HG02981 (cell line): ENCODE measurements around the gene NFAT5.
"Not testable (repeated sequence)": the region's sequence is repeated elsewhere in the genome, so short reads cannot be mapped to it uniquely, and the experiment has no call there.

Experiments used
- ATAC-seq: cut with Tn5 transposase; IDR thresholded peaks from one replicate; pipeline ENCODE4 v1.9.1; 2021; ENCODE audit warnings: mild to moderate bottlenecking, moderate library complexity; ENCODE audit not compliant: unreplicated experiment

The NFAT5 gene

DNA sequence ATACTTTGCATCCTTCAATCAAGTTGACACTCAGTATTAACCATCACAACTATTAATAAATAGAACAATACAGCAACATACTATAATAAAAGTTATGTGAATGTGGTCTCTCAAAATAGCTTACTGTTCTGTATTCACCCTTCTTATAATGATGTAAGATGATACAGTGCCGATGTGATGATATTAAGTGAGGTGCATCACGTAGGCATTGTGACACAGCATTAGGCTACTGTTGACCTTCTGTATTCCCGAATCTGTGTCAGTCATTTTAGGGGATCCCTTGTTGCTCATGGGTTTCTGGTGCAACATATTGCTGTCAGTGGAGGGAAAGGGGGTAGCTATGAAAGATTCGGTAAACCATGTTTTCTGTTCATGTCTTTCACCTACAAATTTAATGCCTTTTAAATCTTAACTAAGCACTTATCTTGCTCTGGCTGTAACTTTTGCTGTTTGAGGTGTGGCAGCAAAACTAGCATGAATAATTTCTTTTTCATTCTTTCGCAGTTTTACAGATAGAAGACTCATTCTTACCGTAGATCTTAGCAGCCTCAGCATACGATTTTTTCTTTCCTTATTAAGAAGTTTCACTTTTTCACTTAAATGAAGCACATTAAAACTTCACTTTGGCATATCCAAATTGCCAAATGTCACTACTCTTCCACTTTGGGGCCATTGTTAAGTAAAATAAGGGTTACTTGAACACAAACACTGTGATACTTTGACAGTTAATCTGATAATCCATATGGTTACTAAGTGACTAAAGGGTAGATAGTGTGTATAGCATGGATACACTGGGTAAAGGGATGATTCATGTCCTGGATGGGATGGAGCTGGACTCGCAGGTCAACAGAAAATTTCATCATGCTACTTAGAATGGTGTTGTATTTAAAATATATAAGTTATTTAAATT, 29.6 kb downstream of the NFAT5 start:
- no peak for ATAC-seq

DNA sequence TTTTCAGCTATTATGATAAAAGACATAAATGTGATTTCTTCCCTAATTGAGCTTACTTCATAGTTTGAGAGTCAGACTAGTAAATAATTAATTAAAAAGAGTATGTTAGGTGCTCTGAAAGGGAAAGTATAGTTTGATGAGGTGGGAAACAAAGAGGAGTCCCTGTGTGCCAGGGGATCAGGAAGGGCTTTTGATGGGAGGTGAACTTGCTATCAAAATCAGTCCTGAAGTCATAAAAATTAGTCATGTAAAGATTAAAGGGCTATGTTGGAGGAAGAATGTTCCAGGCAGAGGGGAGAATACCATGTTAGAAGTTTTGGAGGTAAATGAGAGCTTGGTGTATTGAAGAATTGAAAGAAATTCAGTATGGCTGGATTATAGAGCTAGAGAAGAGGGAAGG, 31.0 kb downstream of the NFAT5 start:
- no peak for ATAC-seq

DNA sequence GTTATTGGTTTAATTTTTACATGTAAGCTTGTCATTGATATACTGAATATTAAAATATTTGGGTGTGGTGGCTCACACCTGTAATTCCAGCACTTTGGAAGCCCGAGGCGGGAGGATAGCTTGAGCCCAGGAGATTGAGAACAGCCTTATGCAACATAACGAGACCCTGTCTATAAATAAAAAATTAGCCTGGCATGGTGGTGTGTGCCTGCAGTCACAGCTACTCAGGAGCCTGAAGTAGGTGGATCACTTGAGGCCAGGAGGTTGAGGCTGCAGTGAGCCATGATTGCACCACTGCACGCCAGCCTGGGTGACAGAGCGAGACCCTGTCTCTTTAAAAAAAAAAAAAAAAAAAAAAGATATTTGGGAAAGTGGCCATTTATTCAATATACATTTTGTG, 32.3 kb downstream of the NFAT5 start:
- no peak for ATAC-seq

DNA sequence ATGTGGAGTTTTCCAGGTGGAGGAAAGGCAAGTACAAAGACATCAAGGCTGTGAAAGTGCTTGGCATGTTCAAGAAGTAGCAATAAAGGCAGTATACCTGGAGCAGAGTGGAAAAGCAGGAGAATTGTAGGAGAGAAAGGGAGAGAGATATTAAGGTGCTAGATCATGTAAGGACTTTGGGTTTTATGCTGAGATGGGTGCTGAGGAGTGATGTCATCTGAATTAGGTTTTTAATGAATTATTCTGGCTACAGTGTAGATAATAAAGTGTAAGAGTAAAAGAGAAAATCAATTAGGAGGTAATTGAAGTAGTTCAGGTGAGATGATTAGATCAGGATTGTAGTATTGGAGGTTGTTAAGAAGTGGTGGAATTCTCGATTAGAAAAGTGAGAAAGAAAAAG, 34.0 kb downstream of the NFAT5 start:
- no peak for ATAC-seq

DNA sequence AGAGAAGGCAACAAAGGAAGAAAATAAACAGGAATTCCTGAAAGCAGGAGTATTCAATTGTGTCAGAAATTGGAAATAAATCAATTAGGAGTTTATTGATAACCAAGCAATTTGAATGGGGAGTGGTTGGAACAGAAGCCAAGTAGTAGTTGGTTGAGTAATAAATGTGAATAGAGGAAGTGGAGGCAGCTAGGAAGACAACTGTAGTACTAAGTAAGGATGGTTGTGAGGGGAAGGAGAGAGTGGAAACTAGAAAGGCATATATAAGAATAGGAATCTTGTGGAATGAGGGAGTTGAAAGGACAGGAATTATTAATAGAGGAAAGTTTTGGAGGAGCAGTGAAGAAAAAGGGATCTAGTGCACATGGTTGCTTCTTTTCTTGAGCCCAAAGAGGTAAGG, 34.4 kb downstream of the NFAT5 start:
- no peak for ATAC-seq

DNA sequence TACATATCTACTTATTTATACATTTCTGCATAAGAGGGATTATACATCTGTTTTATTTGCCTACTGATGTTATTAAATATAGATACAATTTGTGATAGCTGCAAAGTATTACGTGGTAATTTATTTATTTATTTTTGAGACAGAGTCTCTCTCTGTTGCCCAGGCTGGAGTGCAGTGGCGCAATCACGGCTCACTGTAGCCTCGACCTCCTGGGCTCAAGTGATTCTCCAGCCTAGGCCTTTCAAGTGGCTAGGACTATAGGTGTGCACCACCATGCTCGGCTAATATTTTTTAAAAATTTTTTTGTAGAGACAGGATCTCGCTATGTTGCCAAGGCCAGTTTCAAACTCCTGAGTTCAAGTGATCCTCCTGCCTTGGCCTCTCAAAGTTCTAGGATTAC, 35.5 kb downstream of the NFAT5 start:
- ATAC-seq, result no peak

DNA sequence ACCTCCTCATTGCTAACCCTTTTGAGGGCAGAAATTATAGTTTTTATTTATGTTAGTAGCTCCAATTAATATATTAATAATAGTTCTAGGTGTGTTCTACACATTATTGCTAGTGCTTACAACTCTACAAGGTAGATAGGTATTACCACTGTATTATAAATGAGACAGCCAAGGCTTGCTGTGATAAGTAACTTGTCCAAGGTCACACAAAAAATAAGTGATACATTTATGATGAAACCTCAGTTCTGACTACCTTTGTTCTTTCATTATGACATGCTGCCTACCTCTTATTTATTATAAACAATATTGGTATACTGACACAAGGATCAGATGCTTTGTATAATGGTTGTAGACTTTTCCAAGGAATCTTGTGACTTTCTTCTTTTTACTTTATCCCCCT, 41.2 kb downstream of the NFAT5 start:
- ATAC-seq, result no peak

DNA sequence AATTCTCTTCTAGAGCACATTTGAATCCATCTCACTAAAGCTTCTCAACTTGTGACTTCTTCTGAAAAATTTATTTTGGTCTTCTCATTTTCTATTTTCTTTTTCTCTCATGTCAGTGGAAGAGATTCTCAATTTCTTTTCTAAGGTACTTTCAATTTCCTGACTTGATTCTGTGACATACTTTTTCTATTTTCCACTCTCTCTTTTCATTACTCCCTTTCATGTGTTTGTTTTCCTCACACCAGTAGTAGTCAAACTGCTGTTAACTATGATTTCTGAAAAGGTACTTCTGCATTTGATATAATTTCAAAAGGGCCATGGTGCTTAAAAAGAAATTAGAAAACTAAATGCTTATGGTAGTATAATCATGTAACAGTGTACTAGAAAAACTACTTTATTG, 41.9 kb downstream of the NFAT5 start:
- no peak for ATAC-seq

DNA sequence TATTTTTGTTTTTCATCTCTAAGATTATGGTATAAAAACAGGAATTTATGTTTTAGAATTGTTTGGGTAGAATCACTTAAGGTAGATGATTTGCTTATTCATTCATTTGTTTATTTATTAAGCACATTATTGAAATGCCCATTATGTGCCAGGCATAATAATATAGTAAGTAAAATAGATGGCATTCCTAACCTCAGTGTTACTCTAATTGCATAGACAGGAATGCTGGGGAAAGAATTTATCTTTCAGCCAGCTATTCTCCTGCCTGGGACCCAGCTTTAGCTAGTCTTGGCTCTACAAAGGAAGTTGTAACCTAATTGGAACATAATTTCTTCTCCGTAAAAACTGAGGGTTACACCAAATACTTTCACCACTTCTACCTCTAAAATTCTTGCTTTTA, 44.6 kb downstream of the NFAT5 start:
- no peak for ATAC-seq

DNA sequence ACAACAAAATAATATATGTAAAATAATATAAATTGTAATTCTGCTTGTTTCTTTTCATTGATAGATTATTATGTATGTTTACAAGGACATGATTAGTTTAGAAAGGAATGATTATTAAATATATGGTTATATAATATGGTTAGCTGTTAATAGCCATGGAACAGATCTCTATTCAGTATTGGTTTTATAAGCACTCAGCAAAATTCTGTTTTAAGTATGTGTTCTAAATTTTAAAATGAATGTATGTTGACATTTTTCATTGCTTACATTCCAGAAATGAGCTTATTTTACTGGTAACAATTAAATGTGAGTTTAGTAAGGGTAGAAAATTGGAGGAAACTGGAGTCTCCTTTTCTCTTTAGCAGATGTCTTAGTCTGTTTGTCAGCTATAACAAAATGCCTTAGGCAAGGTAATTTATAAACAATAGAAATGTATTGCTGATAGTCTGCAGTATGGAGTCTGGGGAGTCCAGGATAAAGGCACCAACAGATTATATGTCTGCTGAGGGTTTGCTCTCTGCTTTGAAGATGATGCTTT, 45.4 kb downstream of the NFAT5 start:
- ATAC-seq, result no peak

DNA sequence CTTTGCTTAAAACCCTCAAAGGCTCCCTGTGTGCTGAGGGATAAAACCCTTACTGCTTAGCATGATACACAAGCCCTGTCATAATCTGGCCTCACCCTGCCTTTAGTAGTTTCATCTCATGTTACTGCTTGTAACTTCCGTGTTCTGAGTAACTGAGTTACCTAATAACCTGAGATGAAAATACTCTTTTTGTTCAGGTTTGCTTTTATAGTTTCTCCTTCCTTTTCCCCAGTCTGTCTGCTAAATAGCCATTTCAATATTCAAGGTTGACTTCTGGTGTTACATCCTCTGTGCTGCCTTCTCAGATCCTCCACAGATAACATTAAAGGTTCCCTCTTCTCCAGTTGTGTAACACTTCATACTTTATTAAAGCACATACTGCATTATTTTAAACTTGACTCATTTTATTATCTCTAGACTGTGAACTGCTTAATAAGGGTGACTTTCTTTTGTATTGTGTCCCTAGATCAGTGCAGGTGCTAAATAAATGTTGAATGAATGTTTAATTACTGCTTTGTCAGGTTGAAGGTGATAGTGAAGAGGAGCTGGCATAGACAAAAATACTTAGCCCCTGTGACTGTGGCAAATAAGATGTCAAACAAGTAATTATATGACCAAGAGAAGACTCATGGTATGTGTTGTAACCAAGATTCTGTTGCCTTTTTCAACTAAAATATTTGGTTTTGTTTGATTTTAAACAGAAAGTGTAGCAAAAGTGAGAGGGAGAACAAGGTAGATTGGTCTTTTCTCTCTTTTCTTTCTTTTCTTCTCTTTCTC, 47.8 kb downstream of the NFAT5 start:
- no peak for ATAC-seq

DNA sequence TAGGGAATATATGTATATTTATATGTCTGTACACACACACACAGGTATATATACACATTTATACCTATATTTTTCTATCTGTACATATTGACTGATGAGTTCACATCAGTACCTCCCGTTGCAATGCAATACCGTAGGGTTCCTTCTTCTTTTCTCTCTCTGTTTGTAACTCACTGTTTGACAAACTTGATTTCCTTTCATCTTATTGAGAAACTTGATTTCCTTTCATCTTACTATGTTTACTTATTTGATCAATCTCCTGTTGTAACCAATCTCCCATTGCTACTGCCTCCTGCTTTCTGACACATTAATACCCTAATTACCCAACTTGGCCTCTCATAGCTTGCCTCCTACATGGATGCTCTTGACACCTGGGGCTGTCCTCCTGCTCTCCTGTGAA, 49.8 kb downstream of the NFAT5 start:
- no peak for ATAC-seq

DNA sequence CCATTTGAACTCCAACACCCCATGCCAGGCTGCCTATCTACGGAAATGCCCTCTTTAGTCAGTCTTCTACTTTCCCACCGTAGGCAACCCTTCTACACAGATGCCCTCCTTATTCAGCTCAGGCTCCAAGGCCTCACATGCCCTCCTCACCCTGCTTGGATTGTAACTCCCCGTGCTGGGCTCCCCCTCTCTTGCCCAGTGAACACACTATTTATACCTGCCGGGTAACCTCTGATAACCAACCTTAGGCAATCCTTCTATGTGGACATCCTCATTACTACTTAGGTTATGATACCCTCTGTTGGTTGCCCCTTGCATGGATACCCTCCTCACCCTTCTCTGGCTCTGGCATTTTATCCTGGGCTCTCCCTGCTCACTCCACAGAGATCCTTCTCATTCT, 50.3 kb downstream of the NFAT5 start:
- ATAC-seq, result no peak

DNA sequence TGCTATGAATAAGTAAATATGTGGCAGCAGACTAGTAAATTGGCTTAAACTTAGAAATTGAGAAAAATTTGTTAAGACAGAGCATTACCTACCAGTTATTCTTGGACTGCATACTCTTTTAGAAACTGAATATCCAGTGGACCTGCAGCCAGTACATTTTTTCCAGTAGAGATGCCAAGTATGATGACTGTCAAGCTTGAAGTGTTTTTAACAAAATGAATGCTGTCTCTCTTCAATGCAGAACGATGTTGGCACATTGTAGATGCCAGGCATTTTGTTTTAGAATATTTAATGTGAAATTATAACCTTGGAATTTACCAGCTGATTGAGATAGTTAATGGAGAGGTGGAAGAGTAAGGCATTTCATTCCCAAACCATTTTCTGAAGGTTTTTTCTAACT, 52.5 kb downstream of the NFAT5 start:
- no peak for ATAC-seq

DNA sequence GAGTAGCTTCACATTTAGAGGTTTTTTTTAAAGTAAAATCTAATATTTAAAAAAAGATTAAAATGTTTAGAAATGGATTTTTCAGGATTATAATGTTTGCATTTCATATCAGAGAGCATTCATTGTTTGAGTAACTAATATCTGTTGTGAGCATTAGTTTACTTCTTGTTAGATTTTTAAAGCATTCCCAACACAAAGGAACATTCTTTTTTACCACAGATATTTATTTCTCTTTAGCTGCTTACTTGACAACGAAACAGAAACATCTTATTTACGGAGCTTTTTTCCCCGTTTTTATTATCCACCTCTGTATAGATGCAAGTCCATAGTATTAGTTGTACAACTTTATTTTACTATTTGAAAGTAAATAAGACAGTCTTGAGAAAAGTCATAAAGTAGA, 53.0 kb downstream of the NFAT5 start:
- no peak for ATAC-seq

DNA sequence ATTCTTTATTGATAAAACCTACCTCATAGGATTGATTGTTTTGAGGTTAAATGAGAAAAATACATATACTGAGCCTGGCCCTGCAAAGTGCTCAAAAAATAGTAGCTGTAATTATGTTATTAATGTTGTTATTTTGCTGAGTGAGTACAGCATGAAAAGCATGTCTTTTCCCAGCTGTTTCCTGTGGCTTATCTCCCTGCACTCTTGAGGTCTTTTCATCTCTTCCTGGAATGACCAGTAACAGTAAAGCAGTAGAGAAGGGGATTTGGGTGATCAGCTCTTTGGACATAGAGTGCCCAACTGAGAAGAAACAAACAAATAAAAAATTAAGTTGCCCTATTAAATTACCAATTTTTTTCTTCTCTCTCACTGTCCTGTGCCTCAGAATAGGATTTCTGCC, 53.7 kb downstream of the NFAT5 start:
- ATAC-seq, result no peak

DNA sequence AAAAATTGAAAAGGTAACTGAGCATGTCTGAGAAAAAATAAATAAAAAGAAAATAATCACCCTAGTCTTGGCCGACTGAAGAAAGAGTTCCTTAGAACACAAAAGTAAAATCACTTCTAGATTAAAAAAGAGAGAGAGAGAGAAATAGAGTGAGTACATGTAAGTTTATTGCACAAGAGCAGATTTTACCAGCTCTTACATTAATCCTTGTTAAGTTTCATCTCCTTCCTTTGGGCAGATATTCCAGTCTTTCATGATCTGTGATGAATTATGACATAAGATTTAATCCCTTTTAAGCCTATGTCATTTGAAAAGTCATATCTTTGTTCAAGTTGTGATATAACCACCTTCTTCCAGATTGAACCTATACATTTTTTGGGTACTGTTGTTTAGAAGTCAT, 54.8 kb downstream of the NFAT5 start:
- no peak for ATAC-seq

DNA sequence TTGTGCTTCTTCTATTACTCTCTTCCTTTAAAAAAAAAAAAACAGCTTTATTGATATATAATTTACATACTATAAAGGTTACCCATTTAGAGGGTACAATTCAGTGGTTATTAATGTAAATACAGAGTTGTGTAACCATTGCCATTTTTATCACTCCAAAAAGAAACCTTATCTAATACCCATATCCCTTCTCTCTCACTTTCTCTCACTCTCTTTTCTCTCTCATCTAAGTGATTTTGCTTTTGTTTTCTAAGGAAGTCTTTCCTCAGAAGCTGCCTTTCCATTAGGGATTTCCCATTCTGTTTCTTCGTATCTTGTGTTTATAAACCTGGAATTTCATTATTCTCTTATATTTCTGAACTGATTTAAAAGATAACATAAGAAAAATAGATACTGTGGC, 55.5 kb downstream of the NFAT5 start:
- ATAC-seq, result no peak

DNA sequence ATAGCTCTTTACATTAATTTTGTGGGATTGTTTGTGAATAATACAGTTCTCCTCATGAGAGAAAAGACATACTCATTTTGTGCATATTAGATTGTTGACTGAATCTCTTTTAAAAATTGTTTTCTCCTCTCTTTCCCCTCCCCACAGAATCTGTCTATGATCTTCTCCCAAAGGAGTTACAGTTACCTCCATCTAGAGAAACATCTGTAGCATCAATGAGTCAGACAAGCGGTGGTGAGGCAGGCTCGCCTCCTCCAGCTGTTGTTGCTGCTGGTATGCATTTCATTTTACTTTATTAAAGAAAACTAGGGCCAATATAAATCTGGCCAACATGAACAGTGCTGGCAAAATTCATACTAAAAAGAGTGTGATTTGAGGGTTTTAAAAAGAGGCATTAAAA, 60.5 kb downstream of the NFAT5 start:
- ATAC-seq, result no peak

DNA sequence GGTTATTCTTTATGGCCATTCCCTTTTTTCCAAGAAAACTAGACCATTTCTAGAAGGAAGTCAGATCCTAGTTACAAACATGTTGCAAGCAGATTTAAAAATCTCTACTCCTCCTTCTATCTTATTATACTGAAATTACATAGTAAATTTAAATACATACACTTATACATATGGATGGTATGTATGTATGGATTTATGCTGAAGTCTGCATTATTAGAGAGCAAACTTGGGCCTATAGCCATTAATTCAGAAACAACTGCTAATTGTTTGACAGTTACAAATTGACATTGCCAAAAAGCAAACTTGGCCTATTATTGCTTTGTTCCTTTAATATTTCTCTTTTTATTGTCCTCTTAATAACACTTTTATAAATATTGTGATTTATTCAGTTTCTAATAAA, 67.1 kb downstream of the NFAT5 start:
- ATAC-seq, result no peak

DNA sequence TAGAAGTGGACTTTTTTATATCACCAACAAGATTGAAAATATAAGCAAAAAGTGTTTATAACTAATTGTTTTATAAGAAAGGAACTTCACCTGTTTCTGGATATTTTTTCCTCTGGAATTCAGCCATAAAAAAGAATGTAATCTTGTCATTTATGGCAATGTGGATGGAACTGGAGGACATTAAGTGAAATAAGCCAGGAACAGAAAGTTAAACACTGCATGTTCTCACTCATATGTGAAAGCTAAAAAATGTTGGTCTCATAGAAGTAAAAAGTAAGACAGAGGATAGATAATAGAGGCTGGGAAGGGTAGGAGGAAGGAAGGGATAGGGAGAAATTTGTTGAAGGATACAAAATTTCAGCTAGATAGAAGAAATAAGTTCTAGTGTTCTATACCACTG, 67.6 kb downstream of the NFAT5 start:
- ATAC-seq, result no peak

DNA sequence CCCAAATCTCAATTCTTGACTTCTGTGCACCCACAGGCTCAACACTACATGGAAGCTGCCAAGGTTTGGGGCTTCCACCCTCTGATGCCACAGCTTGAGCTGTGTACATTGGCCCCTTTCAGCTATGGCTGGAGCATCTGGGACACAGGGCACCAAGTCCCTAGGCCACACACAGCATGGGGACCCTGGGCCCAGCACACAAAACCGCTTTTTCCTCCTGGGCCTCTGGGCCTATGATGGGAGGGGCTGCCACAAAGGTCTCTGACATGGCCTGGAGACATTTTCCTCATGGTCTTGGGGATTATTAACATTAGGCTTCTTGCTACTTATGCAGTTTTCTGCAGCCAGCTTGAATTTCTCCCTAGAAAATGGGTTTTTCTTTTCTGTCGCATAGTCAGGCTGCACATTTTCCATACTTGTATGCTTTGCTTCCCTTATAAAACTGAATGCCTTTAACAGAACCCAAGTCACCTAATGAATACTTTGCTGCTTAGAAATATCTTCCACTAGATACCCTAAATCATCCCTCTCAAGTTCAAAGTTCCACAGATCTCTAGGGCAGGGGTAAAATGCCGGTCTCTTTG, 70.9 kb downstream of the NFAT5 start:
- not testable (repeated sequence) for ATAC-seq
